Hematopoietic multipotent progenitor cell treated with erythropoietin and hydrocortisone succinate and interleukin-3 and kit ligand, for 4 days (in vitro differentiated cells): ENCODE data around the gene POLR3F.
A peak's percentile ranks its signal among the peaks of the same experiment; 100 is the strongest.
"Not testable (repeated sequence)": the region's sequence is repeated elsewhere in the genome, so short reads cannot be mapped to it uniquely, and the experiment has no call there.

Experiments
- DNase-seq: peaks from one replicate; pipeline ENCODE4 v3.0.0-alpha.2; 2015

Gene POLR3F

GRCh38 chr20:18507218-18508191 lies 40.3 kb downstream of the POLR3F start, which contains the start of gene SEC23B:
Gene SEC23B, plus strand, starts transcription at chr20:18507940. Its CDS starts 2,896 bp downstream, at chr20:18510836.
- peak; percentile 99 for DNase-seq

DNA sequence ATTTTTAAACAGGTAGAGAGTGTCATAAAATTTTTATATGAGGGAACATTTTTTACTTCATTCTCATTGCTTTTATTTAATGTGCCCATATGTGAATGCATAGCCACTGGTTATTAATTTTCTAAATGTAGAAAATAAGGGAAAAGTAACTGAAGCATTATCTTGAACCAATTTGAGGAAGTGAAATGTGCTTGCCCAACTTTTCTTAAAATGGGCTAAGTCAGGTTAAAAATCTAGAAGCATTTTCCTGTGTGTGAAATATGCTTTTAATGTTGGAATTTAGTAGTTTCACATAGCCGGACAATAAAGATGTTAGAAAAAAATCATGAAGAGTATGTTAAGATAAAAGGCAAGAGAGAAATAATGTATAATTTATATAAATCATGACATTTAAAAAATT lies 44.4 kb downstream of the POLR3F start:
- peak; percentile 48 for DNase-seq

DNA sequence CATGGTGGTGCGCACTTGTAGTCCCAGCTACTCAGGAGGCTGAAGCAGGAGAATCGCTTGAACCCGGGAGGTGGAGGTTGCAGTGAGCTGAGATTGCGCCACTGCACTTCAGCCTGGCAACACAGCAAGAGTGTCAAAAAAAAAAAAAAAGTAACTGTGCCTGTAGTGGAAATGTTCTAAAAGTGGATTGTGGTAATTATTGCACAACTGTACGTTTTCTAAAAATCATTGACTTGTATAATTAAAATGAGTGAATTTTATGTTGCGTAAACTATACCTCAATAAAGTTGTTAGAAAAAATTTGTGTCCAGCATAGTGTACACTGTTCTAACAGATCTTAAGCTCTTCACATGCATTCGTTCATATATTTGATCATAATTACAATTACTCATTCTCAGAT lies 46.0 kb downstream of the POLR3F start:
- peak; percentile 46 for DNase-seq

DNA sequence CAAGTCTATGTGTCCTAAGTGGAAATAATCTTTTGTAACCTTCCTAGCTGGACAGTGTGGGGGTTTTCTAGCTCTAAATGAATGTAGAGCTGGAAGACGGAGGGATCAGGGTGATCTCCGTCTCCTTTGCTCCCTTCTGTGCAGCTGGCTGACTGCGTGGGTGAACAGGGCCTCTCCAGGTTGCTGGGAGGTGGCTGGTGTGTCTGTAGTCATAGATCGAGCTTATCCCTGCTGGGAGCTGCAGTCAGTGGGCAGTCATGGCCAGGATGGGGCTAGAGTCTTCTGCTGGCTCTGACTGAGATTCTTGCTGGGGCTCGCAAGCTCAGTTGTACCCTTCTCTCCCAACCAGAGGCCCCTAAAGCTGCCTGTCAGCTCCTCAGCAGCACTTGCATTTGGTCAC lies 46.9 kb downstream of the POLR3F start:
- DNase-seq: no peak

DNA sequence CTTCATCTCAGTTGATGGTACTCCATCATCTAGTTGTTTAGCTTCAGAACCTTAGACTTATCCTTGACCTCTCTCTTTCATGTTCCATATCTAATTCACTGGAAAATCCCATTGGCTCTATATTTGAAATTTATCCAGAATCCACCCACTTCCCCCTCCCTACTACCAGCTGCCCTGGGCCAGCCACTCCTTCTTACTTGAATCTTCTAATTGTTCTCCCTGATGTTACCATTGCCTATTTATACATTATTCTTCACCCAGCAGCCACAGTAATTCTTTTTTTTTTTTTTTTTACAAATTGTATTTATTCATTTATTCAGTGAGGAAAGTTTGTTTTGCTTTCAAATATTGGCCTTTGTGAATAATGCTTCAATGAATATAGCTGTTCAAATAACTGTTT lies 48.8 kb downstream of the POLR3F start:
- no peak for DNase-seq

DNA sequence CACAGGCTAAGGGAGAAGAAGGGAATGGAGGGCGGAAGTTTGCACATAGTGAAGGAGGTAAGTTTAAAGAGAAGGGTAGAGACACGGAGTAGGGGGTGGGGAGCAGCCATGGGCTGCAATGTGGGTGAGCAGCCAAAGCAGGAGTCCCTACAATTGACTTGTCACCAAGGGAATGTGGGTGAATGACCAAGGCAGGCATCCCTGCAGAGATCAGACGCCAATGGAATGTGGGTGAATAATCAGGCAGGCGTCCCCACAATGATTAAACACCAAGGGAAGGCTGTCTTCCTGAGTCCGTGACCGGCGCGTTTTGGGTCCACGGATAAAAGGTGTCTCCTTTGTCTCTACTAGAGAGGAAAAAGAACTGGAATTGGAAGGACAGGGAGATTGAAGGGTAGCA lies 54.9 kb downstream of the POLR3F start:
- DNase-seq: not testable (repeated sequence)

DNA sequence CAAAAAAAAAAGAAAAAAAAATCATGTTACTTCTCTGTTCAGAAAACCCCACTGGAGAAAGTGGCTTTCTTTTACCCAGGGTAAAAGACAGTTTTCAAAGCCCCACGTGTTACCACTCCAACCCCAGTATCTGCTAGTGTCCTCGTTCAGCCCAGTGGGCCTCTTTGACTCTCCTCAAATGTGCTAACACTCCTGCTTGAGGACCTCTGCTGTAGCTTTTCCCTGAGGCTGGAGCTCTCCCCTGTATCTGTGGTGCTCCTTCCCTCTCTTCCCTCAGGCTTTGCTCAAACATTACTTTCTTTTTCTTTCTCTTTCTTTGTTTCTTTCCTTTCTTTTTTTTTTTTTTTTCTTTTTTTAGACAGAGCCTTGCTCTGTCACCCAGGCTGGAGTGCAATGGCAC lies 55.9 kb downstream of the POLR3F start:
- DNase-seq: no peak

DNA sequence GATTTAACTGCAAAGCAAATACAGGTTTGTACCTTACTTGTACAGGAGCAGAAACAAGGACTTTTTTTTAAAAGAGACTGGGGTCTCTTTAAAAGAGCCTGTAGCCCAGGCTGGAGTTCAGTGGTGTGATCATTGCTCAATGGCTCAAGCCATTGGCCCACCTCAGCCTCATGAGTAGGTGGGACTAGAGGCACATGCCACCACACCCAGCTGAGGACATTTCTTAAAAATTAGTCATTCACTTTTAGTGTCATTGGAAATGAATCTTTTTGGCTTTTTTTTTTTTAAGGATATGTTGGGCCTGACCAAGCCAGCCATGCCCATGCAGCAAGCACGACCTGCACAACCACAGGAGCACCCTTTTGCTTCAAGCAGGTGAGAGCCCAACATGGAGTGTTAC lies 57.5 kb downstream of the POLR3F start:
- DNase-seq: no peak

DNA sequence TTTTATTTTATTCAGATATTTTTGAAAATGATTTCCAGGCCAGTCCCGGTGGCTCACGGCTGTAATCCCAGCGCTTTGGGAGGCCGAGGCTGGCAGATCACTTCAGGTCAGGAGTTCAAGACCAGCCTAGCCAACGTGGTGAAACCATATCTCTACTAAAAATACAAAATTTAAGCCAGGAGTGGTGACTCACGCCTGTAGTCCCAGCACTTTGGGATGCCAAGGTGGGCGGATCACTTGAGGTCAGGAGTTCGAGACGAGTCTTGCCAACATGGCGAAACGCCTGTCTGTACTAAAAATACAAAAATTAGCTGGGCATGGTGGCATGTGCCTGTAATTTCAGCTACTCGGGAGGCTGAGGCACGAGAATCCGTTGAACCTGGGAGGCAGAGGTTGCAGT lies 59.6 kb downstream of the POLR3F start:
- not testable (repeated sequence) for DNase-seq

DNA sequence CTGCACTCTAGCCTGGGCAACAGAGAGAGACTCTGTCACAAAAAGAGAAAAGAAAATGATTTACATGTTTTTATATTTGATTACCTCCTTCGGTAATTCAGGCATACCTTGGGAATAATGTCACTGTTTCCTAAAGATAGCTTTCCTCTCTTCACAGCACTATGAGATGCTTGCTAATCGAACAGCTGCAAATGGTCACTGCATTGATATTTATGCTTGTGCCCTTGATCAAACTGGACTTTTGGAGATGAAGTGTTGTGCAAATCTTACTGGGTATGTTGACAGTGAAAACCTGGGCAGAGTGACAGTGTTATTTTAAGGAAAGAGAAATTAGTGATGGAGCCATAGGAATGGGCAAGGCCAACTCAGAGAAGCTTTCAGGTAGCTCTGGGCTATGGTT lies 60.1 kb downstream of the POLR3F start:
- no peak for DNase-seq

DNA sequence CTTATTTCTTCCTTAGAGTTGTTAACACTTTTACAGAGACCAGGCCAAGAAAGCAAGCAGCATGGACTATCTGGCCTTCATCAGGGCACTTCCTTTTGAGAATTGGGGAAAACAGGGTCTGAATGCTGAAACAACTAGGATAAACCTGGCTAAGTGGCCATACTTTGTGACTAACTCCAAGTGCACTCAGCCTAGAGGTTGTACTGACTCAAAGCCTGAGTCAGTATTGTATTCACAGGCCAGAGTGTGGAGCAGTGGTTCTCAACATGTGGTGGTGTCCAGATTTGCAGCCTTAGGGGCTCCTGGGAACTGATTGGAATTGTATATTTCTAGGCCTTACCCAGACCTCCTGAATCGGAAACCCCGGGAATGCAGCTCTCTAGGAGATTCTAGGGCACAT lies 60.6 kb downstream of the POLR3F start:
- DNase-seq: no peak

- no peak for DNase-seq
These were observed 61.9 kb downstream of the POLR3F start for GRCh38 chr20:18529041-18529440.

DNA sequence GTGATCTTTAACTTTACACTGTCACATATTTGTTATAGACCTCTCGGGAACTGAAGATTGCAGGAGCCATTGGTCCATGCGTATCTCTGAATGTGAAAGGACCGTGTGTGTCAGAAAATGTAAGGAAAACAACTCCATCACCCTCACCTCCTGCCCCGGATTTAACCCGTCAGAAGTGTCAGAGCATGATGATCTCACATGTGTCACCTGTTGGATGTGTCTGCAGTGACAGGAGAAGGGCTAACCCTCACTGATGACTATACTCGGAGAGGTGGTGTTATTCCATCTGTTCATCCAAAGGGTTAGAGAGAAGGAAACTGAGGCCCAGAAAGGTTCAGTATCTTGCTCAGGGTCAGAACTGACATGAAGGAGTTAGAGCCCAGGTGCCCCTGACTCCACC lies 65.4 kb downstream of the POLR3F start:
- DNase-seq: no peak

DNA sequence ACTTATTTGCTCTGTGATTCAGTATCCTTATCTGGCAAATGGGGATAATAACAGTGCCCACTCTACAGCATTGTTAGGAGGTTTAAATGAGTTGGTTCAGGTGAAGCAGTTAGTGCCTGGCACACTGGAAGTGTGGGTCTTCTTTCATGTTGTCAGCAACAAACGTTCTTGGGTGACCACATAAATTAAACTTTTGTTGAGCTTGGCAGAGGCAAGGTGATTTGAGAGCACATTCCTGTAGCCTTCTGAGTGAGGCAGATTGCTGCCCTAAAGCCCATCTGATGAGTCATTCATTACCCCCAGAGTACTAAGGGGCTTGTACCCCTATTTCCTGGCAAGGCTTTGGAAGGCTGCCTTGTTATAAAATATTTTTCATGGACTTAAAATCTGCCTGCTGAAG lies 66.3 kb downstream of the POLR3F start:
- DNase-seq: no peak

DNA sequence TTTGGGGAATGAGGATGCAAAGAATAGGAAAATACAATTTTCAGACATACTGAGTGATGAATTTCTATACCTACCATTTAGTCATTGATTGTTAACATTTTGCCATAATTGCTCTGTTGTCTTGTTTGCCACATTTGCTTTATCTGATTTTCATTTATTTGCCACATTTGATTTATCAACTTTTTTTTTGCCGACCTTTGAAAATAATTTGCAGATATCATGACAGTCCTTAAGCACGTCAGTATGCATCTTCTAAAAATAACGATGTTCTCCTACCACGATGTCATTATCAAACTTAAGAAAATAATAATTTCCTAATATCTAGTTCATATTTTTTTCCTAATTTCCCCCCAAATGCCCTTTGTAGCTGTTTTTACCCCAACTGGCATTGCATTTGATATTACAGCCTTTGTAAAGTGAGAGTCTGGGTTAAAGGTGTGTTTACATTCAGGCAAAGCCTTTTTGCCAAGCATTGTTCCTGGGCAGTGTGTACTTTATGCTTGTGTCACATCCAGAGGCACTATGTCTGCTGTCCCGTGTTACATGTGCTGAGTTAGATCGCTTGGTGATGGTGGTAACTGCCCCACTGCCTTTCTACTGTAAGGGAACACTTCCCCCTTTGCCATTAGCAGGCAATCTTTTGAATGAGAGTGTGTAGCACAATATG lies 66.9 kb downstream of the POLR3F start:
- no peak for DNase-seq
